ENCODE data around the gene TANC2. TPM values are rescaled to one million over a fixed set of nuclear protein-coding genes. Genes with fewer than 3 reads are reported as not detected.

TANC2 gene
- total RNA-seq, 1 experiment from 2014 or later = 53.2 TPM

GRCh38 chr17:62984801-62985200, 18.8 kb downstream of the TANC2 start:
- CTCF ChIA-PET = no interaction called here
- no peaks in the 10 kb centered on the region for H4K20me1 ChIP-seq (ENCODE audit: insufficient read depth)
- H3K27ac ChIP-seq (ENCODE audit: low read depth, low read length) = no peak overlapping the region
- RAD21 ChIA-PET (ENCODE audit: low non-redundant PET in 1 of 2, low total read pairs in 2 of 2, uncharacterized antibody in 2 of 2, unreplicated experiment in 2 of 2) = no interaction called here
- H3K9ac ChIP-seq (ENCODE audit: low read length) = no peak overlapping the region
- H3K79me2 ChIP-seq (ENCODE audit: insufficient read depth, low read length) = peaks cover 69% of the 10 kb centered on the region
- H3K9me3 ChIP-seq (ENCODE audit: control insufficient read depth in 1 of 2, insufficient read depth in 1 of 2, low read depth in 1 of 2, low read length in 2 of 2) = peaks cover 5 to 7% of the 10 kb centered on the region in 2 experiments; a peak in 1 of 4 replicates
- H3K36me3 ChIP-seq (ENCODE audit: control insufficient read depth in 1 of 2, insufficient read depth in 2 of 2, low read length in 2 of 2) = no peaks in the 10 kb centered on the region
- no TSS peak for BruUV-seq (replicated peaks)
- no peak for DNase-seq (ENCODE audit: low read depth, low spot score)
- no peak for ATAC-seq
- intact Hi-C loops (cut with micrococcal nuclease) = no loop called here
- POLR2A ChIA-PET = no interaction called here
- no peaks in the 10 kb centered on the region for H3K27me3 ChIP-seq (ENCODE audit: insufficient read depth, low read length)
- TF ChIP-seq RAD21 (IDR thresholded peaks at IDR 0.05; ENCODE audit: low read depth) = no peak
- no peak for TF ChIP-seq MAX (IDR thresholded peaks at IDR 0.05)
- TF ChIP-seq, protein P1, sequence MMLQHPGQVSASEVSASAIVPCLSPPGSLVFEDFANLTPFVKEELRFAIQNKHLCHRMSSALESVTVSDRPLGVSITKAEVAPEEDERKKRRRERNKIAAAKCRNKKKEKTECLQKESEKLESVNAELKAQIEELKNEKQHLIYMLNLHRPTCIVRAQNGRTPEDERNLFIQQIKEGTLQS (IDR thresholded peaks at IDR 0.05) = no peak
- TF ChIP-seq EZH2phosphoT487 (IDR thresholded peaks at IDR 0.05; ENCODE audit: borderline replicate concordance) = no peak
- no peak for TF ChIP-seq EZH2 (IDR thresholded peaks at IDR 0.05)
- TF ChIP-seq ZFX (IDR thresholded peaks at IDR 0.05) = no peak
- TF ChIP-seq ZBTB33 (IDR thresholded peaks at IDR 0.05; ENCODE audit: extremely low read depth, insufficient replicate concordance, low read length) = no peak
- TF ChIP-seq REST (IDR thresholded peaks at IDR 0.05; ENCODE audit: low read depth) = no peak
- no peak for TF ChIP-seq EGR1 (IDR thresholded peaks at IDR 0.05; ENCODE audit: low read depth)
- no peak for TF ChIP-seq SRF (IDR thresholded peaks at IDR 0.05; ENCODE audit: low read depth)
- no peak for TF ChIP-seq SIN3A (IDR thresholded peaks at IDR 0.05; ENCODE audit: low read depth)
- no peak for TF ChIP-seq ZNF274 (IDR thresholded peaks at IDR 0.05; ENCODE audit: low read depth, low read length)
- TF ChIP-seq SP1 (IDR thresholded peaks at IDR 0.05; ENCODE audit: low read depth) = no peak
- TF ChIP-seq, protein P2, sequence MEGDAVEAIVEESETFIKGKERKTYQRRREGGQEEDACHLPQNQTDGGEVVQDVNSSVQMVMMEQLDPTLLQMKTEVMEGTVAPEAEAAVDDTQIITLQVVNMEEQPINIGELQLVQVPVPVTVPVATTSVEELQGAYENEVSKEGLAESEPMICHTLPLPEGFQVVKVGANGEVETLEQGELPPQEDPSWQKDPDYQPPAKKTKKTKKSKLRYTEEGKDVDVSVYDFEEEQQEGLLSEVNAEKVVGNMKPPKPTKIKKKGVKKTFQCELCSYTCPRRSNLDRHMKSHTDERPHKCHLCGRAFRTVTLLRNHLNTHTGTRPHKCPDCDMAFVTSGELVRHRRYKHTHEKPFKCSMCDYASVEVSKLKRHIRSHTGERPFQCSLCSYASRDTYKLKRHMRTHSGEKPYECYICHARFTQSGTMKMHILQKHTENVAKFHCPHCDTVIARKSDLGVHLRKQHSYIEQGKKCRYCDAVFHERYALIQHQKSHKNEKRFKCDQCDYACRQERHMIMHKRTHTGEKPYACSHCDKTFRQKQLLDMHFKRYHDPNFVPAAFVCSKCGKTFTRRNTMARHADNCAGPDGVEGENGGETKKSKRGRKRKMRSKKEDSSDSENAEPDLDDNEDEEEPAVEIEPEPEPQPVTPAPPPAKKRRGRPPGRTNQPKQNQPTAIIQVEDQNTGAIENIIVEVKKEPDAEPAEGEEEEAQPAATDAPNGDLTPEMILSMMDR (IDR thresholded peaks at IDR 0.05 in 2 of 3, conservative IDR thresholded peaks at IDR 0.05 in 1 of 3; ENCODE audit: borderline replicate concordance in 1 of 3, insufficient read depth in 1 of 3, low read depth in 2 of 3, low read length in 2 of 3) = no peak
- no peak for TF ChIP-seq FOSL1 (IDR thresholded peaks at IDR 0.05; ENCODE audit: low read depth)
- TF ChIP-seq YY1 (IDR thresholded peaks at IDR 0.05; ENCODE audit: extremely low read depth, insufficient replicate concordance, low read depth, low read length) = no peak
- TF ChIP-seq CEBPB (IDR thresholded peaks at IDR 0.05; ENCODE audit: low read depth) = no peak
- no peak for TF ChIP-seq POLR2AphosphoS5 (IDR thresholded peaks at IDR 0.05; ENCODE audit: low read depth, low read length)
- H3K4me1 ChIP-seq (ENCODE audit: control insufficient read depth in 1 of 2, insufficient read depth in 2 of 2, low read length in 2 of 2) = no peaks in the 10 kb centered on the region
- H3K4me3 ChIP-seq (replicated peaks in 1 of 2; ENCODE audit: low read depth in 1 of 2, low read length in 2 of 2) = no peak overlapping the region
- H2AFZ ChIP-seq (ENCODE audit: low read depth, low read length, poor library complexity, severe bottlenecking) = no peak overlapping the region
- no peaks in the 10 kb centered on the region for H3K9me2 ChIP-seq (ENCODE audit: insufficient read depth)
- H3K4me2 ChIP-seq (ENCODE audit: low read length) = no peak overlapping the region

Measured in HCT116 (cell line).